GM12891 (cell line): Measurements from ENCODE around the gene COL12A1.

Source experiments
- PAX5 ChIP-seq: IDR thresholded peaks from 2 replicates; pipeline ENCODE4 v1.6.1; 2011; ENCODE audit warnings: low read length, moderate library complexity, mild to moderate bottlenecking; ENCODE audit not compliant: insufficient read depth, severe bottlenecking
- POLR2A ChIP-seq: IDR thresholded peaks from 2 replicates; pipeline ENCODE4 v1.6.1; 2011; ENCODE audit warnings: low read depth, low read length, control low read depth
- POLR2AphosphoS5 ChIP-seq: IDR thresholded peaks from 2 replicates; pipeline ENCODE4 v1.6.1; 2011; ENCODE audit warnings: low read depth, low read length, control low read depth
- TAF1 ChIP-seq: IDR thresholded peaks from 2 replicates; pipeline ENCODE4 v1.6.1; 2011; ENCODE audit warnings: low read depth, low read length, control low read depth

DNA sequence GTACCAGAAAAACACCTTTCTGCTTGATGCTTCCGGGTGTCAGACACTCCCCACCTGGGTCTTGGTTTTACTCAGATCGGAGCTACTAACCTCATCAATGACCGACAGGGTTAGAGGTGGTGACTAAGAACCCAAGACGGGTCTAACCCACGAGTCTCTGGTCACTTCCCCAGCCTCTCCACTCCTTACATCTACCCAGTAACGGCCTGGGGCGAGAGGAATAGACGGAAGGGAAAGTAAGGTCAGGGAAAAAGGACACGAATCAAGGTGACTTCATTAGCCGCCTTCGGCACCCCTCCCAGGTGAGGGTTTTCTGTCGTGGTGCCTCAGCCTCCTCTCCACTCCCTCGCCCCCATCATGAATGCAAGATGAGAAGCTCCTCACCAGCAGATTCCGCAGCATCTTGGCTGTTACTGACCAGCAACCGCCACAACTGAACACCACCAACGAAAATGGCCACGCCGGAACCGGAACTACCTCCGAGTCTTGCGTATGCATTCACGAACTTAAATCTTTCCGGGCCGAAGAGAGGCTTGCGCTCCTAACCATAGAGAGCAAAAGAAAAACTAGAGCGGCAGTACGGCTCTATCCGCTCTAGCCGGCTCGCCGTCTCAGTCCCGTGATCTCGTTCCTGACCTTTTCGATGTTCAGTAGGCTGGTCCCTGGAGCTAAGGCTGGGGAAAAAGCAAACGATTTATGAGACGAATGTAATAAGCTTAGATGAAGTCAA is 37.6 kb upstream of the COL12A1 start, which contains the start of gene COX7A2:
- TF ChIP-seq POLR2AphosphoS5 = peak; percentile 97
- TF ChIP-seq POLR2A = peak; percentile 97
- TF ChIP-seq TAF1 = peak; percentile 90; the same call in 1 of the 2 replicates
- TF ChIP-seq PAX5 = peak; percentile 29
